BLaER1 (cell line): ENCODE measurements around the gene ELN.

Experiments used
- H3K27ac ChIP-seq: shearing (Covaris generic); formaldehyde crosslinking; 2 replicates; pipeline ENCODE4 v1.8.1; 2022
- H3K27me3 ChIP-seq: shearing (Covaris generic); formaldehyde crosslinking; 2 replicates; pipeline ENCODE4 v1.8.1; 2022
- H3K36me3 ChIP-seq: shearing (Covaris generic); formaldehyde crosslinking; 2 replicates; pipeline ENCODE4 v1.8.1; 2022
- H3K4me1 ChIP-seq: shearing (Covaris generic); formaldehyde crosslinking; 2 replicates; pipeline ENCODE4 v1.8.1; 2022
- H3K4me2 ChIP-seq: shearing (Covaris generic); formaldehyde crosslinking; 2 replicates; pipeline ENCODE4 v1.8.1; 2022
- H3K4me3 ChIP-seq: shearing (Covaris generic); formaldehyde crosslinking; 2 replicates; pipeline ENCODE4 v1.8.1; 2022
- H3K9ac ChIP-seq: shearing (Covaris generic); formaldehyde crosslinking; 2 replicates; pipeline ENCODE4 v1.8.1; 2022
- H3K9me3 ChIP-seq: shearing (Covaris generic); formaldehyde crosslinking; 2 replicates; pipeline ENCODE4 v1.8.1; 2022
- H4K20me1 ChIP-seq: shearing (Covaris generic); formaldehyde crosslinking; 2 replicates; pipeline ENCODE4 v1.8.1; 2022
- Cebpa-rat ChIP-seq: shearing (Covaris generic); IDR thresholded peaks from 2 replicates; pipeline ENCODE4 v1.8.1; 2022

Gene ELN

DNA sequence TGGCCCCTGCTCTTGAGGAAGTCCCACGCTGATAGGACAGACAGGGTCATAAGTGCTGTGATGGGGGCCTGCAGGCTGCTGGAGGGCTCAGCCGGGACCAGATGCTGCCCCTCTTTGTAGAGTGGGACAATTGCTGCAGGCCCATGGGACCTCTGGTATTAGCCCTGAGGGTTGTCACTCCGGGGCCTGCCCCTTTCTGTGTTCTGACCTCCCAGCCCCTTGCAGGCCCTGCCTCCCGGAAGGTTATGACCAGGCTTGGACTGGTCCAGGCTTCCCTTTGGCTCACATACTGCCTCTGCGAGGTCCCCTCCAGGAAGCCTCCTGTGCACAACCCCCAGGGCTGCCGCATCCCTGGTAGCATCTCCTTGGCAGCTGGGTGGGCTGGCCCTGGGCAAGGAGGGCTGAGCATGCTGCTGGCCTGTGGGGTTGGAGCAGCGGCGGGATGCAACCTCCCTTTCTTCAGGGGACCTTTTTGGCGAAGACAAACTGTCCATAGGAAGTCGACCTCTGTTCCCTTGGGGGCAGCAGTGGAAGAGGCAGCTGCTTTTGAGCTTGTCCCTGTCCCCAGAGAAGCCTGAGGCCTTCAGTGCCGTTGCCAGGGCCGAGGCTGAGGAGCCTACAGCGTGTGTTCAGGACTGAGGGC is 64.5 kb downstream of the ELN start:
- peak overlapping the region; percentile 89 for H3K27ac ChIP-seq
- peaks cover 70% of the 10 kb centered on the region for H3K4me1 ChIP-seq
- H4K20me1 ChIP-seq = no peaks in the 10 kb centered on the region
- peaks cover 51% of the 10 kb centered on the region for H3K36me3 ChIP-seq
- peak overlapping the region; percentile 67 for H3K4me3 ChIP-seq
- no peak for TF ChIP-seq Cebpa-rat
- peak overlapping the region; percentile 90 for H3K4me2 ChIP-seq
- H3K9ac ChIP-seq = peak overlapping the region; percentile 76
- H3K9me3 ChIP-seq = peaks cover 12% of the 10 kb centered on the region
- H3K27me3 ChIP-seq = no peaks in the 10 kb centered on the region

DNA sequence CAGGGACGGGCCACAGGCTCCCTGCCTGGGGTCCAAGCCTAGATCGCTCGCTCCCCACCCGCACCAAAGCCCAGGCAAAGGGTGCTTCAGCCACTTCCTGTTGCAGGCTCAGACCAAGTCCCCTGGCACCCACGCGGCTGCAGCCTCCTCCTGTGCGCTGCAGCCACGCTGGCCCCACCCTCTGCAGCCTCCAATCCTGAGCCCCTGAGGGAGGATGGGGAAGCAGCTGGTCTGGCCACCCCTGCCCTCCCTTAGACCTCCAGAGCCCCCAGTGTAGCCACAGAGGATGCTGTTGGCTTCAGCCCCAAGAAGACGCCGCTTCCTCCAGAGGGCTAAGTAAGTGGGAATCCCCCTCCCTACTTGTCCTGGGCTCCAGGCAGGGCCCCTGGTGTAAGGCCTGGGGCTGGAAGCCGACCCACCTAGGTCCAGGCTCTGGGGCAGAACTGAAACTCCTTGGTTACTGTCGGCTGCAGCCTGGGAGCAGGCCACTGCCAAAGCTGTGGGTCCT is 65.0 kb downstream of the ELN start:
- H3K27ac ChIP-seq = peak overlapping the region; percentile 89
- H3K9me3 ChIP-seq = peaks cover 17% of the 10 kb centered on the region
- no peaks in the 10 kb centered on the region for H4K20me1 ChIP-seq
- peaks cover 51% of the 10 kb centered on the region for H3K36me3 ChIP-seq
- H3K4me1 ChIP-seq = peaks cover 74% of the 10 kb centered on the region
- peak overlapping the region; percentile 76 for H3K9ac ChIP-seq
- H3K27me3 ChIP-seq = no peaks in the 10 kb centered on the region
- peak overlapping the region; percentile 90 for H3K4me2 ChIP-seq
- TF ChIP-seq Cebpa-rat = no peak
- peak overlapping the region; percentile 67 for H3K4me3 ChIP-seq

GRCh38 chr7:74093671-74094223 is 65.8 kb downstream of the ELN start:
- Histone ChIP-seq H3K4me2 (peak overlapping the region; percentile 90), H3K36me3 (peaks cover 51% of the 10 kb centered on the region), H3K4me3 (peak overlapping the region; percentile 67), H3K9me3 (peaks cover 19% of the 10 kb centered on the region), H3K4me1 (peaks cover 78% of the 10 kb centered on the region), H3K9ac (peak overlapping the region; percentile 76), H4K20me1 (no peaks in the 10 kb centered on the region), H3K27me3 (no peaks in the 10 kb centered on the region), H3K27ac (peak overlapping the region; percentile 89)
- no peak for TF ChIP-seq Cebpa-rat

DNA sequence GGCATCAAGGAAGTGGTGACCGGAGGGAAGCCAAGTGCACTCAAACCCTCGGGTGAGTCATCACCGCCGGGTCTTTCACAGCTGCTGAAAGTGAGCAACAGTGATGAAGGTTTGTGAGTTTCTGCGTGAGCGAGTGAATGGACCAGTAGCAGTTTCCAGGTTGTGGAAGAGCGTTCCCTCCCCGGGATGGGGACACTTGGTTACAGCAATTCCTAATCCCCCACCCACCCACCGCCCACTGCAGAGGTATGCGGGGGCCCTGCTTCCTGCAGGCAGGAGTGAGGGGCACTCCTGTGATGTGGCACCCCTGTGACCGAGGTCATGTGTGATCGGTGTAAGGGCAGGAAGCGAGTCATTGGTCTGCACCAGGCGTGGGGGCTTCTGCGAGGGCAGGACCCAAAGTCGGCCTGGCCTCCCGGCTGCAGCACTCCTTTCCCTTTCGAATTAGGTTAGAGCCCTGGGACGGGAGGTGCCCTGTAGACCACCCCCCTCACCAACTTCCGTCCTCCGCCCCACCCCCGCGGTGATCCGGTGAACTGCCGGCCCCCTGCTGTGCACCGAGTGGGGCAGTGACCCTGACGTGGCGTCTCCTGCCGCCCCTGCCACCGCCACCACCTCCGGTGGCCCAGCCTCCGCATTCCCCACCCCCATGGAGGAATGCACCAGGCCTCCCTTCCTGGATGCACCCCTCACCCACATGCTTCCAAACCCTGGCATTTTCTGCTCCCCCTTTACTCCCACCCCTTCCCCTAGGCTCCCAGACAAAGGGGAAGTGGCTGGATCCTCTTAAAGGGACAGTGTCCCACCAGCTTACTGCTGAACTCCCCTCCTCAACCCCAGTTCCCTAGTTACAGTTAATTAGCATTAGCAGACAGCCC is 66.5 kb downstream of the ELN start:
- Histone ChIP-seq H3K27ac (peak overlapping the region; percentile 89), H3K36me3 (peaks cover 52% of the 10 kb centered on the region), H3K4me2 (peak overlapping the region; percentile 90), H3K27me3 (no peaks in the 10 kb centered on the region), H3K4me1 (peaks cover 78% of the 10 kb centered on the region), H3K9ac (peak overlapping the region; percentile 76), H4K20me1 (no peaks in the 10 kb centered on the region), H3K4me3 (peak overlapping the region; percentile 67), H3K9me3 (peaks cover 19% of the 10 kb centered on the region)
- TF ChIP-seq Cebpa-rat = no peak

DNA sequence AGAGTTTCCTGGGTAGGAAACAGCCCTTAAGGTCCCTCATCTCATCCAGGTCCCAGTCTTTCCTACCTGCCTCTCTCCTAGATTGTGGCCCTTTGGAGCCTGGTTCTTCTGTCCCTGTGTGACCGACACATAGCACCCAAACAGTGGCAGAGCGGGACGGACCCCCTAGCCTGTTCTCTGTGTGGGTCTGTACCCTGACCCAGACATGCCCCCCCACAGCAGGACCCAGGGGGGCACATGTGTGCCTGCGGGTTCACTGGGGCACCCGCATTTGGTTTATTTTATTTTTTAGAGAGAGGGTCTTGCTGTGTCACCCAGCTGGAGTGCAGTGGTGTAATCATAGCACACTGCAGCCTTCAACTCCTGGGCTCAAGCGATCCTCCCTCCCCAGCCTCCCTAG is 67.2 kb downstream of the ELN start:
- Histone ChIP-seq H3K36me3 (peaks cover 55% of the 10 kb centered on the region), H3K27ac (peak overlapping the region; percentile 89), H3K4me1 (peaks cover 80% of the 10 kb centered on the region), H3K27me3 (no peaks in the 10 kb centered on the region), H3K4me3 (peak overlapping the region; percentile 67), H3K9me3 (peaks cover 19% of the 10 kb centered on the region), H4K20me1 (no peaks in the 10 kb centered on the region), H3K4me2 (peak overlapping the region; percentile 90), H3K9ac (peak overlapping the region; percentile 76)
- no peak for TF ChIP-seq Cebpa-rat

- Histone ChIP-seq H3K27ac (peak overlapping the region; percentile 88; the same call in 1 of the 2 replicates), H3K4me2 (no peak overlapping the region), H3K9me3 (peaks cover 19% of the 10 kb centered on the region), H4K20me1 (no peaks in the 10 kb centered on the region), H3K4me1 (peaks cover 81% of the 10 kb centered on the region), H3K4me3 (no peak overlapping the region), H3K27me3 (no peaks in the 10 kb centered on the region), H3K36me3 (peaks cover 52% of the 10 kb centered on the region), H3K9ac (no peak overlapping the region)
- TF ChIP-seq Cebpa-rat = no peak
Measured at GRCh38 chr7:74097937-74098614, 70.1 kb downstream of the ELN start.

- peak overlapping the region; percentile 88 for H3K27ac ChIP-seq
- no peaks in the 10 kb centered on the region for H4K20me1 ChIP-seq
- H3K4me1 ChIP-seq = peaks cover 81% of the 10 kb centered on the region
- H3K36me3 ChIP-seq = peaks cover 61% of the 10 kb centered on the region
- H3K4me2 ChIP-seq = peak overlapping the region; percentile 69
- no peak for TF ChIP-seq Cebpa-rat
- no peak overlapping the region for H3K9ac ChIP-seq
- H3K27me3 ChIP-seq = no peaks in the 10 kb centered on the region
- H3K4me3 ChIP-seq = no peak overlapping the region
- peaks cover 19% of the 10 kb centered on the region for H3K9me3 ChIP-seq
Measured at GRCh38 chr7:74099031-74099430, 71.1 kb downstream of the ELN start.

DNA sequence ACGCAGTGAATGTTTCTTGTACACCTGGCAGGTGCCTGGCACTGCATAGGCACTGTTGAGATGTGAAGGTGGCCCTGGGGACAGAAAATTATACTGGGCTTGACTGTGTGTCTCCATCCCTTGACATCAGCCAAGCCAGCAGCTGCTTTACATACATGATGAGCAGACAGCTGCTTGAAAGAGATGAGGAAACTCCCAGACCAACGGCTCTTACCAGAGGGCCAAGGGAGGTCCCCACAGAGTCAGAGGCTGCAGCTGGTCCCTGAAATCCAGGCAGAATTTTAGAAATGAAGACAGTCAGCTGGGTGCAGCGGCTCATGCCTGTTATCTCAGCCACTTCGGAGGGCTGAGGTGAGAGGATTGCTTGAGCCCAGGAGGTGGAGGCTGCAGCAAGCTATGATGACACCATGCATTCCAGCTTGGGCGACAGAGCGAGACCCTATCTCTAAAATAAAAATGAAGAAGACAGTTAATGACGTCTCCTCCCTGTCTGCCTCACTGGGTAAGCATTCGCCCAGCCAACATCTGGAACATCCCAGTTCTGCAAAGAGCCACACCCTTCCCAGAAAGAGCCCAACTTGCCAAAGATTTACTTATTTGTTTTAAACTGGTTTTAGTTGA is 73.2 kb downstream of the ELN start:
- Histone ChIP-seq H3K27ac (peak overlapping the region; percentile 88), H3K9me3 (peaks cover 19% of the 10 kb centered on the region), H3K9ac (peak overlapping the region; percentile 72; the same call in 1 of the 2 replicates), H3K27me3 (no peaks in the 10 kb centered on the region), H3K4me2 (peak overlapping the region; percentile 69), H3K4me1 (peaks cover 74% of the 10 kb centered on the region), H3K4me3 (0 out of 2 replicates have a peak overlapping the region, but pooled peaks have one; percentile 17), H3K36me3 (peaks cover 76% of the 10 kb centered on the region), H4K20me1 (no peaks in the 10 kb centered on the region)
- peak; percentile 87 for TF ChIP-seq Cebpa-rat

DNA sequence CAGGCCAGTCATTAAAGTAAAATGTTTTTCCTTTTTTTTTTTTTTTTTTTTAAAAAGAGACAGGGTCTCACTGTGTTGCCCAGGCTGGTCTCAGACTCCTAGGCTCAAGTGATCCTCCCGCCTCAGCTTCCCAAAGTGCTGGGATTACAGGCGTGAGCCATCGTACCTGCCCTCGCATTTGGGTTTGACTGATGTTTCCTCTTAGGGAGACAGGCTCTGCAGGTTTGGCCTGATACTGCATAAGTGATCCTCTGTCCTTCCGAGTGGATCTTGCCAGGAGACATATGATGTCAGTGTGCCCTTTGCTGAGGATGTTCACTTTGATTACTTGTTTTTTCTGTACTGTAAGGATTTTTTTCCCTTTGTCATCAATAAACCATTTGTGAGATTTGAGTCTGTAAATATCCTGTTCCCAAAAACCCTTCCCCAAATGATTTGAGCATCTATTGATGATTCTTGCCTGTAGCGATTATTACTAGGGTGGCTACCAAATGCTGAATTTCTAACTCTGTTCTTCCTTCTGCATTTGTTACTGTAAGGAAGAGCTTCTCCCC is 75.3 kb downstream of the ELN start:
- TF ChIP-seq Cebpa-rat = no peak
- H3K4me1 ChIP-seq = peaks cover 67% of the 10 kb centered on the region
- peak overlapping the region; percentile 75 for H3K27ac ChIP-seq
- H4K20me1 ChIP-seq = no peaks in the 10 kb centered on the region
- no peaks in the 10 kb centered on the region for H3K9me3 ChIP-seq
- no peak overlapping the region for H3K9ac ChIP-seq
- no peaks in the 10 kb centered on the region for H3K27me3 ChIP-seq
- H3K4me3 ChIP-seq = no peak overlapping the region
- H3K36me3 ChIP-seq = peaks cover 76% of the 10 kb centered on the region
- H3K4me2 ChIP-seq = no peak overlapping the region
